ENCODE results near the gene ITK.

ITK gene

DNA sequence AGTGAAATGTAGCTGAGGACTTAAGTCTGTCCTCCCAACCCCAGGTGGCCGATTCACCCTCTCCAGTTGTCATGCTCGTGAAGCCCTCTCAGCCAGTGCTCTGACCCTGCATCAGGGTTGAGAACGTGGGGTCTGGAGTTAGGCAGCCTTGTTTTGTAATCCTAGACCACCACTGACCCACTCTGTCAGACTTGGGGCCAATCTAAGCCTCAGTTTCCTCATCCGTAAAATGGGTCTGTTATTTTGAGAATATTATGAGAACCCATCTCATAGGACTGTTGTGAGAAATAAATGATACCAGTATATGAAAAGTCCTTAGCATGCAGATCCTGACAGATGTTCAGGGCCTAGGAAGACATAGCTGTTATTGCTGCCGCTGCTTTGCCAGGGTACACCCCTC is 122.4 kb downstream of the ITK start:
- Histone ChIP-seq H3K27me3 (no peaks in the 10 kb centered on the region), H3K36me3 (peaks cover 96% of the 10 kb centered on the region), H3K9me3 (no peaks in the 10 kb centered on the region), H3K4me3 (ENCODE audit: low read depth in 1 of 2, low read length in 1 of 2) (no peak overlapping the region), H3K4me1 (ENCODE audit: control insufficient read depth in 1 of 2, insufficient read depth in 1 of 2, low read depth in 1 of 2, low read length in 1 of 2) (peaks cover 6 to 17% of the 10 kb centered on the region in 2 experiments), H3K27ac (peak overlapping the region; percentile 1)
- TF ChIP-seq, protein P1, sequence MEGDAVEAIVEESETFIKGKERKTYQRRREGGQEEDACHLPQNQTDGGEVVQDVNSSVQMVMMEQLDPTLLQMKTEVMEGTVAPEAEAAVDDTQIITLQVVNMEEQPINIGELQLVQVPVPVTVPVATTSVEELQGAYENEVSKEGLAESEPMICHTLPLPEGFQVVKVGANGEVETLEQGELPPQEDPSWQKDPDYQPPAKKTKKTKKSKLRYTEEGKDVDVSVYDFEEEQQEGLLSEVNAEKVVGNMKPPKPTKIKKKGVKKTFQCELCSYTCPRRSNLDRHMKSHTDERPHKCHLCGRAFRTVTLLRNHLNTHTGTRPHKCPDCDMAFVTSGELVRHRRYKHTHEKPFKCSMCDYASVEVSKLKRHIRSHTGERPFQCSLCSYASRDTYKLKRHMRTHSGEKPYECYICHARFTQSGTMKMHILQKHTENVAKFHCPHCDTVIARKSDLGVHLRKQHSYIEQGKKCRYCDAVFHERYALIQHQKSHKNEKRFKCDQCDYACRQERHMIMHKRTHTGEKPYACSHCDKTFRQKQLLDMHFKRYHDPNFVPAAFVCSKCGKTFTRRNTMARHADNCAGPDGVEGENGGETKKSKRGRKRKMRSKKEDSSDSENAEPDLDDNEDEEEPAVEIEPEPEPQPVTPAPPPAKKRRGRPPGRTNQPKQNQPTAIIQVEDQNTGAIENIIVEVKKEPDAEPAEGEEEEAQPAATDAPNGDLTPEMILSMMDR (IDR thresholded peaks at IDR 0.05) = no peak

DNA sequence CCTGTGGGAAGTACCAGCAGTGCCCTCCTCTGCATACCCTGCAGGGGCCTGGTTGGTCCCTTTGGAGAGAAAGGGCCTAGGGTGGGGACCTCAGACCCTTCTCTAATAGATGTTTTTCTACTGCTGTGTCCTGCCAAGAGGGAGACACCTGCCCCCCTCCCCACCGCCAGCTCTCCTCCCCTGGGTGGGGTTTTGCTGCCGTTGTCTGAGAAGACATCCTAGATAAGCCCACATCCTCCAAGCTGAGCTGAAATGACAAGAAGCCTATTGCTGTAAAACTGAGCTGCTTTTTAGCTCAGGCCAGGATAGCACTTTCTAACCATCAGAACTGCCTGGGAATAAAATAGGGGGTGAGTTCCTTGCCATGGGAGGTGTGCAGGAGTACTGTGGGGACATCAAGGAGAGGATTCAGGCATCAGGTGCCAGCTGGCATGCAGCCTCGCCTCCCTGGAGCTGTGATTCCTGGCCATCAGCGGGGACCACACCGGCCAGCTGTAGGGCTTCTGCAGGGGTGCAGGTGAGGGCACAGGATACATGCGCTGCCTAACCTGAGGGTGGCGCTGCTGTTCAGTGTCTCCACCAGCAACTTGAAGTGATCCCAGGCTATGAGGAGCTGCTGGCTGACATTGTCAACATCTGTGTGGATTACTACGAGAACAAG is 123.2 kb downstream of the ITK start:
- H3K4me1 ChIP-seq (ENCODE audit: control insufficient read depth in 1 of 2, insufficient read depth in 1 of 2, low read depth in 1 of 2, low read length in 1 of 2) = peaks cover 6 to 17% of the 10 kb centered on the region in 2 experiments
- peak overlapping the region; percentile 1 for H3K27ac ChIP-seq

More for the DNA sequence above, 123.2 kb downstream of the ITK start:
- no peaks in the 10 kb centered on the region for H3K9me3 ChIP-seq
- no peaks in the 10 kb centered on the region for H3K27me3 ChIP-seq
- no peak overlapping the region for H3K4me3 ChIP-seq (ENCODE audit: low read depth in 1 of 2, low read length in 1 of 2)
- H3K36me3 ChIP-seq = peaks cover 96% of the 10 kb centered on the region
- TF ChIP-seq, protein P1 (IDR thresholded peaks at IDR 0.05) = no peak
